Measurements from ENCODE around the gene CEP250. TPM values are rescaled to one million over a fixed set of nuclear protein-coding genes. Genes with fewer than 3 reads are reported as not detected.

CEP250 gene
- total RNA-seq, 1 donor = 23.5 TPM

- TF ChIP-seq CTCF (IDR thresholded peaks at IDR 0.05; ENCODE audit: extremely low read depth, low read depth, low read length) = no peak
- H4K20me1 ChIP-seq (ENCODE audit: insufficient read depth, low read length) = peaks cover 9% of the 10 kb centered on the region
- peaks cover 61% of the 10 kb centered on the region for H3K36me3 ChIP-seq (ENCODE audit: insufficient read depth, low read length)
- no peak overlapping the region for H3K4me2 ChIP-seq (ENCODE audit: insufficient read depth, low read length)
- no peaks in the 10 kb centered on the region for H3K9me3 ChIP-seq (ENCODE audit: low read depth, low read length)
- H3K27ac ChIP-seq (ENCODE audit: low read depth, low read length) = no peak overlapping the region
- H3K4me1 ChIP-seq (ENCODE audit: insufficient read depth, low read length) = peaks cover 4% of the 10 kb centered on the region
- peaks cover 4% of the 10 kb centered on the region for H3K79me2 ChIP-seq (ENCODE audit: insufficient read depth, low read length)
- no peak overlapping the region for H3K4me3 ChIP-seq (ENCODE audit: insufficient read depth, low read length)
- H2AFZ ChIP-seq (ENCODE audit: low read length) = no peak overlapping the region
- DNase-seq (ENCODE audit: insufficient read length, low spot score, missing footprints) = no peak
- no peaks in the 10 kb centered on the region for H3K27me3 ChIP-seq (ENCODE audit: insufficient read depth, low read length)
Measured at GRCh38 chr20:35467339-35468224, 12.2 kb downstream of the CEP250 start.

- H3K79me2 ChIP-seq (ENCODE audit: insufficient read depth, low read length) = peaks cover 4% of the 10 kb centered on the region
- DNase-seq (ENCODE audit: insufficient read length, low spot score, missing footprints) = no peak
- no peak overlapping the region for H3K4me2 ChIP-seq (ENCODE audit: insufficient read depth, low read length)
- H3K4me1 ChIP-seq (ENCODE audit: insufficient read depth, low read length) = peaks cover 4% of the 10 kb centered on the region
- H3K4me3 ChIP-seq (ENCODE audit: insufficient read depth, low read length) = no peak overlapping the region
- TF ChIP-seq CTCF (IDR thresholded peaks at IDR 0.05; ENCODE audit: extremely low read depth, low read depth, low read length) = no peak
- no peak overlapping the region for H3K27ac ChIP-seq (ENCODE audit: low read depth, low read length)
- no peaks in the 10 kb centered on the region for H3K9me3 ChIP-seq (ENCODE audit: low read depth, low read length)
- peaks cover 71% of the 10 kb centered on the region for H3K36me3 ChIP-seq (ENCODE audit: insufficient read depth, low read length)
- H4K20me1 ChIP-seq (ENCODE audit: insufficient read depth, low read length) = peaks cover 8% of the 10 kb centered on the region
- no peaks in the 10 kb centered on the region for H3K27me3 ChIP-seq (ENCODE audit: insufficient read depth, low read length)
- no peak overlapping the region for H2AFZ ChIP-seq (ENCODE audit: low read length)
Measured at GRCh38 chr20:35468671-35469334, 13.4 kb downstream of the CEP250 start.

- Histone ChIP-seq H4K20me1 (ENCODE audit: insufficient read depth, low read length) (peaks cover 3% of the 10 kb centered on the region), H3K36me3 (ENCODE audit: insufficient read depth, low read length) (peaks cover 78% of the 10 kb centered on the region), H3K9me3 (ENCODE audit: low read depth, low read length) (no peaks in the 10 kb centered on the region), H3K4me1 (ENCODE audit: insufficient read depth, low read length) (peaks cover 4% of the 10 kb centered on the region), H3K4me2 (ENCODE audit: insufficient read depth, low read length) (no peak overlapping the region), H2AFZ (ENCODE audit: low read length) (no peak overlapping the region), H3K27ac (ENCODE audit: low read depth, low read length) (no peak overlapping the region), H3K27me3 (ENCODE audit: insufficient read depth, low read length) (no peaks in the 10 kb centered on the region), H3K4me3 (ENCODE audit: insufficient read depth, low read length) (no peak overlapping the region), H3K79me2 (ENCODE audit: insufficient read depth, low read length) (no peaks in the 10 kb centered on the region)
- TF ChIP-seq CTCF (IDR thresholded peaks at IDR 0.05; ENCODE audit: extremely low read depth, low read depth, low read length) = no peak
- DNase-seq (ENCODE audit: insufficient read length, low spot score, missing footprints) = no peak
Measured at GRCh38 chr20:35472209-35472608, 16.8 kb downstream of the CEP250 start.

GRCh38 chr20:35473684-35474083 is 18.3 kb downstream of the CEP250 start:
- Histone ChIP-seq H2AFZ (ENCODE audit: low read length) (no peak overlapping the region), H3K9me3 (ENCODE audit: low read depth, low read length) (no peaks in the 10 kb centered on the region), H3K36me3 (ENCODE audit: insufficient read depth, low read length) (peaks cover 78% of the 10 kb centered on the region), H3K4me2 (ENCODE audit: insufficient read depth, low read length) (no peak overlapping the region), H4K20me1 (ENCODE audit: insufficient read depth, low read length) (peaks cover 3% of the 10 kb centered on the region), H3K27me3 (ENCODE audit: insufficient read depth, low read length) (no peaks in the 10 kb centered on the region), H3K27ac (ENCODE audit: low read depth, low read length) (no peak overlapping the region), H3K4me3 (ENCODE audit: insufficient read depth, low read length) (no peak overlapping the region), H3K4me1 (ENCODE audit: insufficient read depth, low read length) (no peaks in the 10 kb centered on the region), H3K79me2 (ENCODE audit: insufficient read depth, low read length) (no peaks in the 10 kb centered on the region)
- no peak for TF ChIP-seq CTCF (IDR thresholded peaks at IDR 0.05; ENCODE audit: extremely low read depth, low read depth, low read length)
- no peak for DNase-seq (ENCODE audit: insufficient read length, low spot score, missing footprints)
